Kidney capillary endothelial cell (primary cell): ENCODE measurements around the gene CIC.
"Not testable (repeated sequence)": the region's sequence is repeated elsewhere in the genome, so short reads cannot be mapped to it uniquely, and the experiment has no call there.

Experiments
- DNase-seq: peaks from one replicate; pipeline ENCODE4 v3.0.0-alpha.2; 2018; ENCODE audit warnings: low spot score

CIC gene

DNA sequence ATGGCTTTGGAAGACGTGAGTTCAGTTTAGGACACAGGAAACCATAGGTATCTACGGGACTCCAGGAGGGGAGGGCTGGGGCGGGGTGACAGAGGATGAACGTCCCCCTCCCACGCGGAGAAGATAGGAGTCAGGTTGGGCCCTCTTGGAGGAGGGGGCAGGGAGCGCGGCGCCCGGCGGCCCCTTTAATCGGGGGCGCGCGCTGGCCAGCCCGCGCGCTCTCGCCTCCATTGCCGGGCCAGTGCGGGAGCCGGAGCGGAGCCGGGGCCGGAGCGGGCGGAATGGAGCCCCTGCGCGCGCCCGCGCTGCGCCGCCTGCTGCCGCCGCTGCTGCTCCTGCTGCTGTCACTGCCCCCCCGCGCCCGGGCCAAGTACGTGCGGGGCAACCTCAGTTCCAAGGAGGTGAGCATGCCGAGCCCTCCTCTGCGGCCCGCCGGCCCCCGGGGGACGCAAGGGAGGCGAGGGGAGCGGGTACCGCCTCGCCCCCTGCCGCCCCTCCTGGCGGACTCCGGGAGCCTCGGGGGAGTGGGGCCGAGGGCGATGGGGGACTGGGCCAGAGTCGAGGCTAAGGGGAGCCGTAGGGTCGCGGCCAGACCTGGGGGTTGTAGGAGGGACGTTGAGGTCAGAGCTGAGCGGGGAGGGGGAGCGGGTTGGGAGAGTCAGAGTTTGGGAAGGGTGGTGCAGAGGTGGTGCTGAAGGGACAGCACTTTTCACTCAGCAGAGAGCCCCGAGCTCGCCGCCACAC, 44.2 kb downstream of the CIC start, which contains the start of gene TMEM145:
Gene TMEM145, plus strand, starts transcription at position 214 of the 744 bp plus-strand sequence. Its CDS starts 68 bp downstream, at position 282.
- no peak for DNase-seq

- no peak for DNase-seq
Observed at GRCh38 chr19:42313840-42314755, 45.0 kb downstream of the CIC start.

- no peak for DNase-seq
Observed at GRCh38 chr19:42315024-42315423, 46.0 kb downstream of the CIC start.

- peak; percentile 55 for DNase-seq
Observed at GRCh38 chr19:42316223-42317211, 47.5 kb downstream of the CIC start.

DNA sequence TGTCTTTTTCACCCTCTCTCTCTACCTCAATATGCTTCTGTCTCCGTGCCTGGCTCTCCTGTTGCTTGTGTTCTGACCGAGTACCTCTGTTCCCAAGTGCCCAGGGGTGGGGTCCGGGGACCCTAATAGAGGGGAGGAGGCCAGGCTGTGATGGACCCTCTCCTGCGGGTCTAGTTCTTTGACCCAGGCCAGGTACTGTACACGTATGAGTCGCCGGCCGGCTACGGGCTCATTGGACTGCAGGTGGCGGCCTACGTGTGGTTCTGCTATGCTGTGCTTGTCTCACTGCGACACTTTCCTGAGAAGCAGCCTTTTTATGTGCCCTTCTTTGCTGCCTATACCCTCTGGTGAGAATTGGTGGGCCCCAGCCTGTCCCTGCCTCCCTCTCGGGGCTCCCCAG, 48.5 kb downstream of the CIC start:
- DNase-seq: no peak

DNA sequence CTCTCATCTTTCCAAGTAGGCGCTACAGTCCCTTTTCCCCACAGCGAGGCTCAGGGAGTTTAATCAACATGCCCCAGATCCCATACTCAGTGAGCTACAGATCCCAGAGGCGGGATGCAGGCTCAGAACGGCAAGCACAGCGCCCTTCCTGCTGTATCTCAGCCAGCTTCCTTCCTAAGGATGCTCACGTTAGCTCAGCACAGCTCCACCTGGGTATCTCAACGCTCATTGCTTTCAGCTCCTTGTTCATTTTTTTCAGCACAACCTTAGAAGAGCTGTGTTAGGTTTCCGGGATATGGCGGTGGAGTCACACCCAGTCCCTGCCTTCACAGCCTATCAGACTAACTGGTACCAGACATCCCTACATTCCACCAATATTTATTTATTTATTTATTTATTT, 53.3 kb downstream of the CIC start:
- no peak for DNase-seq

GRCh38 chr19:42323473-42323851, 54.4 kb downstream of the CIC start:
- no peak for DNase-seq

- no peak for DNase-seq
Observed at GRCh38 chr19:42323852-42324654, 55.0 kb downstream of the CIC start.

DNA sequence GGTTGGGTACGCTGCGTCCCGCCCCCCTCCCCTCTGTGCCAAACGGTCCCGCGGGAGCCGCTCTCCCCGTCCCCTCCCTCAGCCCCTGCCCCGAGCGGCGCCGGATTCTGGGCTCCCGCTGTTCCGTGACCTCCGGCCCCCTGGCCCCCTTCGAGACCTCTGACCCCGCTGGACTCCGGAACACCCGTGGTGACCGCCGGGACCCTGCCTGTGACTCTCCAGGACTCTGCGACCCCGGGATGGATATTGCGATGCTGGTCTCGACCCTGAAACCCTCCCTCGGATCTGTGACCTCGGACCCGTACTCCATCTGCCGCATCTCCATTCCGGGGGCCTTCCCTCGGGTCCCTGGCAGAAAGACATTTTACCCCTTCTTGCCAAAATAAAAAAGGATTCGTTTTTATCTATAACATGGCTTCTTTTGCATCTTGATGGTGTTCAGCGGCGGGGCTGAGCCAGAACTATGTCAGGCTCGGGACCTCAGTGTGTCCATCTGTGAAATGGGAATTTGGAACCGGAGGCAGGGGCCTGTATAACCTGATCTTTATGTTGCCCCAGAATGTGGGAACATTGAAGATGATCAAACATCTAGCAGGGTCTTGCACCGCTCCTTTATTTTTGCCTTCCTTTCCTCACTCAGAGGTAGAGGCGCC, 55.7 kb downstream of the CIC start:
- DNase-seq: no peak

- DNase-seq: peak; percentile 98
Observed at GRCh38 chr19:42325308-42325895, 56.4 kb downstream of the CIC start, which contains the start of gene MEGF8. Gene MEGF8, plus strand, starts transcription at chr19:42325635. Its CDS starts 609 bp downstream, at chr19:42326244.

DNA sequence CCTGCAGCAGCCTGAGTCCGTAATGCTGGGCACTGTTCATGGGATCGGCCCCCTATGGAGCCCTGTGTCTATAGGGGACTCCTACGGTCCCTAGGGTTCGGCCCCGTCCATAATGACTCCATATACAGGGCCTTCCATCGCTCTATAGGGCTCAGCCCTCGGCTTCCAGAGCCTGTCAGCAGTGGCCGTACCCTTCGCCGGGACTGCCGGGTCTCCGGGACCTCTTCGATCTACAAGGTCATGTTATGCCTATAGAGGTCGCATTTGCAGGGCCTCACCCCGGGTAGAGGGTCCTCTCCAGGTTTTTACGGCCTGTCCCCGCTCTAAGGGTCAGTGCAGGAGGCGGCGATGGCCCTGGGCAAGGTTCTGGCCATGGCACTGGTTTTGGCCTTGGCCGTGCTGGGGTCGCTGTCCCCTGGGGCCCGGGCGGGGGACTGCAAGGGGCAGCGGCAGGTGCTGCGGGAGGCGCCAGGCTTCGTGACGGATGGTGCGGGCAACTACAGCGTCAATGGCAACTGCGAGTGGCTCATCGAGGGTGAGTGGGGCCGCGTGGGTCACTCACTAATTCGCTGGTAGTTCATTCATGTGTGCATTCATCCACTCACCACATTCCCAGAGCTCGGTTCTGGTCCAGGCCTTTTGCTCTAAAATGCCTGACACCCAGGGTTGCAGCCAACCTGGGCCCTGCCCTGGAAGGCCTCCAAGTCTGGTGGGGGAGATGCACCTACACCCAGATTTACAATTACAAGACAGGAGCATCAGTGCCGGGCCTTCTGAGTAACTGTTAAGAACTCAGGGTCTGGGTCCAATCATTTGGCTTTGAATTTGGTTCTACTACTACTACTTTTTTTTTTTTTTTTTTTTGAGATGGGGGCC, 57.1 kb downstream of the CIC start:
- DNase-seq: no peak

DNA sequence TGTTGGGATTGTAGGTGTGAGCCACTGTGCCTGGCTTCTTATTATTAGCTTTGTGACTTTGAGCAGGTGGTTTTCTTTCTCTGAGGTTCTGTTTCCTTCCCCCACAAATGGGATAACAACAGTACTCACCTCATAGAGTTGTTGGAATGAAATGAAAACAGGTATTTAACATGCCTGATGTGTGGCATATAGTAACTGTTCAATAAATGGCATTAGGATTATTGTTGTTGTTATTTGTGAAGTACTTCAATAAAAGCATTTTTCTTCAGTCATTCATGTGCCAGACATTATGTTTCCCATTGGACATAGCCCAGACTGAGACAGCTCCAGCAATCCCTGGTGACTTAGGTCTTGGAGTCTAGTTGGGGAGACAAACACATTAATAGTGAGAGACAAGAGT, 57.9 kb downstream of the CIC start:
- DNase-seq: no peak

GRCh38 chr19:42327381-42327780, 58.3 kb downstream of the CIC start:
- DNase-seq: no peak

DNA sequence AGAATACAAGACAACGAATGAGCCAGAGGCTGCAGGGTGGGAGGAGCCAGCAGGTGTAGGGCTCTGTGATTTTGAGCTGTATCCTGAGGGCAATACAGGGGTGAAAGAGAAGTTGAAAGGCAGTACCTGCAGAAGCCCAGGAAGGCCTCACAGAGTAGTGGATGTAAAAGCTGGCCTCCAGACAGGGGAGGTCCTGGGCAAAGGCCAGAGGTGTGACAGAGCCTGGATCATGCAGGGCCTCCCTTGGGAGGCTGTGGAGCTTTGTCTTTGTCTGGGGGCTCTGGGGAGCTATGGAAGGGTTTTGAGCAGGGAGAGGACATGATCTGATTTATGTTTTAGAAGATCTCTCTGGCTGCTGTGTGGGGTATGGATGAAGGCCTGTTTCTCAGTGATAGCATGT, 59.1 kb downstream of the CIC start:
- DNase-seq: no peak

DNA sequence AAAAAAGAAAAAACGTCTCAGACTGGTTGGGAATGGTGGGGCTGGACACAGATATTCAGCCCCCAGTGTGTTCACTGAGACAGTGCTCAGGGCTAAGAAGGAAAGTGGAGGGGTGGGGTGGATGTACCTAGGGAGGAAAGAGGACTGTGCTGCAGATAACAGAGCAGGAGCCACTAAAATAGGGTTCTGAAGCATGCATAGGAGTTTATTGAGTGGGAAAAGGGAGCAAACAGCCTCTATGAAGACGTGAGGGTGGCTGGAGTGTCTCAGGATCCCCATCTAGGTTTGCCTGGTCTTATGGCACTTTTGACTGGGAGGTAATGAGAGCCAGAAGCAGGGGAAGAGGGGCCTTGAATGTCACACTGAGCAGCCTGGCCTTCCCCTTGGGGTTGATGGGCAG, 59.8 kb downstream of the CIC start:
- no peak for DNase-seq

GRCh38 chr19:42330241-42330711, 61.2 kb downstream of the CIC start:
- DNase-seq: no peak

DNA sequence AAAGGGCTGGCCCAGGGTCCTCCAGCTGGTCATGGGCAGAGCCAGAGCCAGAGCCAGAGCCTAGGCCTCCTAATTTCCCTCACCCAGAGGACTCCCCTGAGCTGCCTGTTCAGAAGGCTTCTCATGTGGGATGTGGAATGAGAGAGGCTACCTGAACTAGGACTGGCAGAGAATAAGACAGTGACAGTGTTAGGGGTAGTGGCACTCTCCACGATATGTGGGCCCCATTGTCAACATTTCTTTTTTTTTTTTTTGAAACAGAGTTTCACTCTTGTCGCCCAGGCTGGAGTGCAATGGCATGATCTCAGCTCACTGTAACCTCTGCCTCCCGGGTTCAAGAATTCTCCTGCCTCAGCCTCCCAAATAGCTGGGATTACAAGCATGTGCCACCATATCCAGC, 62.3 kb downstream of the CIC start:
- DNase-seq: not testable (repeated sequence)

DNA sequence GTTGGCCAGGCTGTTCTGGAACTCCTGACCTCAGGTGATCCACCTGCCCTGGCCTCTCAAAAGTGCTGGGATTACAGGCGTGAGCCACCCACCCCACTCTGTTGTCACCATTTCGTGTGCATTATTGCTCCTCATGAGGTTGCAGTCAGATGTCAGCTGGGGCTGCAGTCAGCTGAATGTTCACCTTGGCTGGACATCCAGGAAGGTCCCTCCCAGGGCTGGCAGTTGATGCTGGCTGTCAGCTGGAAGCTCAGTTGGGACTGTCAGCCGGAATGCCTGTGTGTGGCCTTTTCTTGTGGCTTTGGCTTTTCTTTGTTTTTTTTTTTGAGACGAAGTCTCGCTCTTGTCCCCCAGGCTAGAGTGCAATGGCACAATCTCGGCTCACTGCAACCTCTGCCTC, 63.0 kb downstream of the CIC start:
- DNase-seq: no peak

- DNase-seq: no peak
Observed at GRCh38 chr19:42333018-42333417, 64.0 kb downstream of the CIC start.
